ENCODE measurements around the gene PROSER2. TPM values are rescaled to one million over a fixed set of nuclear protein-coding genes. Genes with fewer than 3 reads are reported as not detected.

PROSER2 gene
- total RNA-seq, 2 donors from 2014 or later: 6.2 to 9.5 TPM

- no peak for DNase-seq (ENCODE audit: low spot score)
- H3K27me3 ChIP-seq (replicated peaks; ENCODE audit: insufficient read depth): no peaks in the 10 kb centered on the region
- no peak overlapping the region for H3K27ac ChIP-seq
- H3K4me1 ChIP-seq (ENCODE audit: control insufficient read depth in 1 of 2, low read depth in 2 of 2): no peaks in the 10 kb centered on the region
- ATAC-seq (ENCODE audit: insufficient number of reproducible peaks, low FRiP score, low read depth): no peak
- H3K4me3 ChIP-seq: no peak overlapping the region
- H3K36me3 ChIP-seq: no peaks in the 10 kb centered on the region
- TF ChIP-seq, protein P1, sequence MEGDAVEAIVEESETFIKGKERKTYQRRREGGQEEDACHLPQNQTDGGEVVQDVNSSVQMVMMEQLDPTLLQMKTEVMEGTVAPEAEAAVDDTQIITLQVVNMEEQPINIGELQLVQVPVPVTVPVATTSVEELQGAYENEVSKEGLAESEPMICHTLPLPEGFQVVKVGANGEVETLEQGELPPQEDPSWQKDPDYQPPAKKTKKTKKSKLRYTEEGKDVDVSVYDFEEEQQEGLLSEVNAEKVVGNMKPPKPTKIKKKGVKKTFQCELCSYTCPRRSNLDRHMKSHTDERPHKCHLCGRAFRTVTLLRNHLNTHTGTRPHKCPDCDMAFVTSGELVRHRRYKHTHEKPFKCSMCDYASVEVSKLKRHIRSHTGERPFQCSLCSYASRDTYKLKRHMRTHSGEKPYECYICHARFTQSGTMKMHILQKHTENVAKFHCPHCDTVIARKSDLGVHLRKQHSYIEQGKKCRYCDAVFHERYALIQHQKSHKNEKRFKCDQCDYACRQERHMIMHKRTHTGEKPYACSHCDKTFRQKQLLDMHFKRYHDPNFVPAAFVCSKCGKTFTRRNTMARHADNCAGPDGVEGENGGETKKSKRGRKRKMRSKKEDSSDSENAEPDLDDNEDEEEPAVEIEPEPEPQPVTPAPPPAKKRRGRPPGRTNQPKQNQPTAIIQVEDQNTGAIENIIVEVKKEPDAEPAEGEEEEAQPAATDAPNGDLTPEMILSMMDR (IDR thresholded peaks at IDR 0.05): no peak
- H3K9me3 ChIP-seq: no peaks in the 10 kb centered on the region
Measured at GRCh38 chr10:11797281-11797680, 25.9 kb upstream of the PROSER2 start.

- Histone ChIP-seq H3K4me3 (no peak overlapping the region), H3K36me3 (no peaks in the 10 kb centered on the region), H3K9me3 (no peaks in the 10 kb centered on the region), H3K27me3 (replicated peaks; ENCODE audit: insufficient read depth) (no peaks in the 10 kb centered on the region), H3K4me1 (ENCODE audit: control insufficient read depth in 1 of 2, low read depth in 2 of 2) (no peaks in the 10 kb centered on the region), H3K27ac (no peak overlapping the region)
- TF ChIP-seq, protein P1 (IDR thresholded peaks at IDR 0.05): no peak
- ATAC-seq (ENCODE audit: insufficient number of reproducible peaks, low FRiP score, low read depth) (no peak), DNase-seq (ENCODE audit: low spot score) (no peak)
Measured at GRCh38 chr10:11797847-11798633, 25.1 kb upstream of the PROSER2 start.

DNA sequence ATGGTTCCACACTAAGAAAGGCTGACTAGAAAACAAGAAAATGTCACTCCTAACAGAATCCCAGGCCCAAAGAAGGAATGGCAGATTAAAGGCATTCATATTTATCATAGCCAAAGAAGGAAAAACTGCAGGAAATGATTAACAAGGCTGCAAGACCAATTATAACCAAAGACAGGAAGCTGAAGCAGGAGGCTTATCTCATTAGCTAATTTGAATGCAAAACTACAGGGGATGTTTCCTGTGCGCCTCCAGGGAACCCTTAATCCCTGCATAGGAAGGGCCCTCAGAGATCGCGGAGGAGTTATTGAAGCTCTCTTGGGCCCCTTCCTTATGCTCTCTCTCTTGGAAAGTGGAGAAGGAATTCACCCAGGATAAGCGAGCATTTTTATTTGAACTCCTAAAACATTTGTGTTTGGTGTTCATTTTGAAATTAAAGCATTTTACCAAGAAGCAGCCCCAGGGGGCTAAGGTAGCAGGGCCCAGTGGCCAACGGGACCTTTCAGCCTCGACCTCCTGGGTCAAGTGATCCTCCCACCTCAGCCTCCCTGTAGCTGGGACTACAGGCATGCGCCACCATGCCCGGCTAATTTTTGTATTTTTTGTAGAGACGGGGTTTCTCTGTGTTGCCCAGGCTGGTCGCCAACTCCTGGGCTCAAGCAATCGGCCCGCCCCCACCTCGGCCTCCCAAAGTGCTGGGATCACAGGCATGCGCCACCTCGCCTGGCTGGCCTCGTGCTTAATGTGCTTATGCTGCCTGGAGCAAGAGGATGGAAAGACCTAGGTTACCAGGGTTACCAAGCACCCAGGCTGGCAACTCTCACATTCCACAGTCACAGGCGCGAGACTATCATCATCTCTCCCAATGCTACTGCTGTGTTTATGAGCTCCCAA, 24.1 kb upstream of the PROSER2 start:
- H3K36me3 ChIP-seq: no peaks in the 10 kb centered on the region
- DNase-seq (ENCODE audit: low spot score): no peak
- H3K4me3 ChIP-seq: no peak overlapping the region
- no peaks in the 10 kb centered on the region for H3K27me3 ChIP-seq (replicated peaks; ENCODE audit: insufficient read depth)
- H3K27ac ChIP-seq: no peak overlapping the region
- H3K9me3 ChIP-seq: no peaks in the 10 kb centered on the region
- TF ChIP-seq, protein P1 (IDR thresholded peaks at IDR 0.05): no peak
- no peak for ATAC-seq (ENCODE audit: insufficient number of reproducible peaks, low FRiP score, low read depth)
- H3K4me1 ChIP-seq (ENCODE audit: control insufficient read depth in 1 of 2, low read depth in 2 of 2): no peaks in the 10 kb centered on the region

- Histone ChIP-seq H3K36me3 (no peaks in the 10 kb centered on the region), H3K27ac (no peak overlapping the region), H3K4me3 (no peak overlapping the region), H3K9me3 (no peaks in the 10 kb centered on the region), H3K4me1 (ENCODE audit: control insufficient read depth in 1 of 2, low read depth in 2 of 2) (no peaks in the 10 kb centered on the region), H3K27me3 (replicated peaks; ENCODE audit: insufficient read depth) (no peaks in the 10 kb centered on the region)
- no peak for DNase-seq (ENCODE audit: low spot score)
- TF ChIP-seq, protein P1 (IDR thresholded peaks at IDR 0.05): no peak
- no peak for ATAC-seq (ENCODE audit: insufficient number of reproducible peaks, low FRiP score, low read depth)
Measured at GRCh38 chr10:11799736-11800080, 23.4 kb upstream of the PROSER2 start.

GRCh38 chr10:11804336-11804735, 18.8 kb upstream of the PROSER2 start:
- TF ChIP-seq, protein P1 (IDR thresholded peaks at IDR 0.05): no peak
- H3K27ac ChIP-seq: no peak overlapping the region
- H3K36me3 ChIP-seq: no peaks in the 10 kb centered on the region
- no peaks in the 10 kb centered on the region for H3K4me1 ChIP-seq (ENCODE audit: control insufficient read depth in 1 of 2, low read depth in 2 of 2)
- H3K27me3 ChIP-seq (replicated peaks; ENCODE audit: insufficient read depth): no peaks in the 10 kb centered on the region
- no peak overlapping the region for H3K4me3 ChIP-seq
- no peaks in the 10 kb centered on the region for H3K9me3 ChIP-seq
- ATAC-seq (ENCODE audit: insufficient number of reproducible peaks, low FRiP score, low read depth): no peak
- no peak for DNase-seq (ENCODE audit: low spot score)
